ENCODE data around the gene SERPINA9.
"Not testable (repeated sequence)": the region's sequence is repeated elsewhere in the genome, so short reads cannot be mapped to it uniquely, and the experiment has no call there.

The SERPINA9 gene

GRCh38 chr14:94421316-94421715, 54.7 kb downstream of the SERPINA9 start:
- DNase-seq, result no peak

- DNase-seq, result not testable (repeated sequence)
Observed at GRCh38 chr14:94417497-94418205, 58.3 kb downstream of the SERPINA9 start.
